GM12878 (cell line): ENCODE results near the gene CYTH3. TPM values are rescaled to one million over a fixed set of nuclear protein-coding genes. Genes with fewer than 3 reads are reported as not detected.

Source experiments
- ATAC-seq: fragments of 200-7000 bp; cut with Tn5 transposase; 3 replicates; pipeline ENCODE4 v1.9.1; 2020; ENCODE audit warnings: mild to moderate bottlenecking, moderate library complexity
- BruUV-seq: library from RNA; stranded (reverse); fragments of 400-500 nt; replicated peaks from 2 replicates; lab custom pipeline; 2021; lab: Mats Ljungman, UMichigan
- CTCF ChIA-PET: fragments of 300-600 bp; sonication (Branson Sonifier 250); formaldehyde crosslinking; extraction: SDS; loops from one replicate; lab custom pipeline; 2021; ENCODE audit warnings: inconsistent platforms; lab: Yijun Ruan, JAX
- POLR2A ChIA-PET: fragments of 350-600 bp; formaldehyde crosslinking; extraction: SDS; loops from one replicate; lab custom pipeline; 2021; ENCODE audit warnings: inconsistent platforms; lab: Charles Lee
- RAD21 ChIA-PET: fragments of 300-600 bp; sonication (Branson Sonifier 250); formaldehyde crosslinking; loops from one replicate; lab custom pipeline; 2023; ENCODE audit warnings: antibody characterized with exemption; ENCODE audit not compliant: unreplicated experiment; lab: Charles Lee
- SMC1A ChIA-PET: fragments of 300-600 bp; sonication (Branson Sonifier 250); formaldehyde crosslinking; loops from one replicate; lab custom pipeline; 2023; ENCODE audit not compliant: unreplicated experiment, uncharacterized antibody; lab: Charles Lee
- DNase-seq: peaks from one replicate; pipeline ENCODE4 v3.0.0-alpha.2; 2011; ENCODE audit warnings: low read depth, low spot score
- FAIRE-seq: peaks from 3 replicates; lab custom pipeline; 2011; peaks lifted over from hg19 to GRCh38; lab: Jason Lieb, UNC
- H2AFZ ChIP-seq: 2 replicates; pipeline ENCODE4 v1.6.0; 2011; ENCODE audit warnings: low read depth, low read length, control low read depth; ENCODE audit not compliant: control insufficient read depth
- H3K27ac ChIP-seq: 2 replicates; pipeline ENCODE4 v1.5.1; 2011; ENCODE audit warnings: control low read depth; ENCODE audit not compliant: control insufficient read depth, insufficient read depth
- H3K27me3 ChIP-seq, 2 experiments: replicated peaks in 1 of 2; 2 replicates each; pipeline versions ENCODE4 v1.6.0 to v1.6.1; 2011; ENCODE audit warnings: low read length in 1 of 2; ENCODE audit not compliant: control insufficient read depth in 2 of 2, insufficient read depth in 2 of 2
- H3K36me3 ChIP-seq, 2 experiments: 2 replicates each; pipeline ENCODE4 v1.5.1; 2011; ENCODE audit warnings: low read length in 1 of 2; ENCODE audit not compliant: control insufficient read depth in 2 of 2, insufficient read depth in 2 of 2
- H3K4me1 ChIP-seq: 2 replicates; pipeline ENCODE4 v1.6.1; 2011; ENCODE audit warnings: mild to moderate bottlenecking, low read length, moderate library complexity, mixed read lengths; ENCODE audit not compliant: control insufficient read depth, insufficient read depth
- H3K4me2 ChIP-seq: 2 replicates; pipeline ENCODE4 v1.6.0; 2011; ENCODE audit warnings: control low read depth; ENCODE audit not compliant: control insufficient read depth, insufficient read depth
- H3K4me3 ChIP-seq: fragments of 200-600 bp; sonication (generic); 2 replicates; pipeline ENCODE4 v1.5.1; 2016
- H3K79me2 ChIP-seq: 2 replicates; pipeline ENCODE4 v1.6.0; 2011; ENCODE audit warnings: low read length; ENCODE audit not compliant: control insufficient read depth, insufficient read depth
- H3K9ac ChIP-seq: 2 replicates; pipeline ENCODE4 v1.8.0; 2011; ENCODE audit warnings: low read length, control low read depth, mixed read lengths; ENCODE audit not compliant: control insufficient read depth, insufficient read depth
- H3K9me3 ChIP-seq: replicated peaks from 3 replicates; pipeline ENCODE4 v1.5.1; 2011; ENCODE audit warnings: mild to moderate bottlenecking, low read length; ENCODE audit not compliant: control insufficient read depth, insufficient read depth
- H4K20me1 ChIP-seq: 2 replicates; pipeline ENCODE4 v1.6.0; 2011; ENCODE audit not compliant: control insufficient read depth, insufficient read depth
- BRCA1 ChIP-seq: IDR thresholded peaks from 2 replicates; pipeline ENCODE4 v1.6.1; 2011; ENCODE audit warnings: low read depth, low read length, improper control_type of control experiment
- E2F8 ChIP-seq: fragments of 450-650 bp; IDR thresholded peaks from 2 replicates; pipeline ENCODE4 v1.6.1; 2018; ENCODE audit warnings: mild to moderate bottlenecking, low read depth, moderate library complexity; ENCODE audit not compliant: partially characterized antibody
- ELK1 ChIP-seq: IDR thresholded peaks from 2 replicates; pipeline ENCODE4 v1.6.1; 2012; ENCODE audit warnings: low read depth, low read length, improper control_type of control experiment
- ESRRA ChIP-seq: IDR thresholded peaks from 2 replicates; pipeline ENCODE4 v1.6.1; 2012; ENCODE audit warnings: mild to moderate bottlenecking, low read length, improper control_type of control experiment
- FOXK2 ChIP-seq: fragments of 450-650 bp; IDR thresholded peaks from 2 replicates; pipeline ENCODE4 v1.6.1; 2017; ENCODE audit warnings: mild to moderate bottlenecking, moderate library complexity
- KLF5 ChIP-seq: fragments of 450-650 bp; IDR thresholded peaks from 2 replicates; pipeline ENCODE4 v1.6.1; 2014; ENCODE audit warnings: mild to moderate bottlenecking; ENCODE audit not compliant: partially characterized antibody
- MTA3 ChIP-seq: IDR thresholded peaks from 2 replicates; pipeline ENCODE4 v1.6.1; 2012; ENCODE audit warnings: low read length, inconsistent platforms, borderline replicate concordance
- RELA ChIP-seq: fragments of 450-650 bp; IDR thresholded peaks from 2 replicates; pipeline ENCODE4 v1.8.0; 2014; ENCODE audit warnings: borderline replicate concordance; ENCODE audit not compliant: partially characterized antibody
- SKIL ChIP-seq: fragments of 450-650 bp; IDR thresholded peaks from 2 replicates; pipeline ENCODE4 v1.6.1; 2017; ENCODE audit warnings: mild to moderate bottlenecking, low read depth, inconsistent platforms; ENCODE audit not compliant: poor library complexity, severe bottlenecking
- SMAD1 ChIP-seq: fragments of 450-650 bp; IDR thresholded peaks from 2 replicates; pipeline ENCODE4 v1.6.1; 2018; ENCODE audit warnings: mild to moderate bottlenecking, low read depth; ENCODE audit not compliant: partially characterized antibody
- SUZ12 ChIP-seq: fragments of 200-600 bp; sonication (generic); IDR thresholded peaks from one replicate; pipeline ENCODE4 v1.6.1; 2018; ENCODE audit warnings: antibody characterized with exemption, mild to moderate bottlenecking; ENCODE audit not compliant: unreplicated experiment
- TCF3 ChIP-seq: IDR thresholded peaks from 2 replicates; pipeline ENCODE4 v1.6.1; 2012; ENCODE audit warnings: low read depth, mild to moderate bottlenecking, low read length, borderline replicate concordance; ENCODE audit not compliant: insufficient read depth
- ZNF592 ChIP-seq: fragments of 450-650 bp; IDR thresholded peaks from 2 replicates; pipeline ENCODE4 v1.6.1; 2017; ENCODE audit warnings: mild to moderate bottlenecking, moderate library complexity
- WGBS: methylation state at CpG from one replicate; pipeline ENCODE4 v1.1.6; 2016; ENCODE audit warnings: low lambda C conversion rate; ENCODE audit not compliant: insufficient replicate concordance, insufficient coverage; ENCODE audit errors: missing lambda C conversion rate; 5-methylcytosine and 5-hydroxymethylcytosine counted together
- in situ Hi-C: fragments of 300-500 bp; cut with MboI; formaldehyde crosslinking; loops from 9 replicates; pipeline ENCODE4 v1.14.3; 2018; ENCODE audit warnings: mixed read lengths
- intact Hi-C: fragments of 100-400 bp; cut with micrococcal nuclease; formaldehyde crosslinking; loops from one replicate; pipeline ENCODE4 v1.14.2; 2022; ENCODE audit not compliant: unreplicated experiment
- polyA plus RNA-seq, 11 experiments: library from polyadenylated mRNA; depleted of rRNA in 4 of 11; unstranded in 6 of 11; stranded (reverse) in 5 of 11; fragments of >200 nt; fragmentation: Nextera tagmentation in 4 of 11; fragmentation: Illumina TruSeq in 1 of 11; extraction: Ambion mirVana in 4 of 11; extraction: Trizol in 1 of 11; gene quantifications; 1 replicate in 1 of 11; 2 replicates in 10 of 11; pipeline versions ENCODE4 v1.2.1 to v1.2.3, GENCODE V29; 2011 to 2016; ENCODE audit warnings: inconsistent platforms in 2 of 11, missing spikeins in 2 of 11, low read depth in 1 of 11
- total RNA-seq, 4 experiments: library from RNA; depleted of rRNA in 3 of 4; stranded (reverse); fragments of >200 nt in 3 of 4; fragmentation: Illumina TruSeq in 1 of 4; extraction: Trizol in 1 of 4; gene quantifications; 2 replicates each; pipeline versions ENCODE4 v1.2.1 to v1.2.3, GENCODE V29; 2013 to 2021

CYTH3 gene
- total and polyA plus RNA-seq, 10 of the 15 experiments (the other 5 are each of a cell fraction or from before 2014, with no cell fraction given) = 0.45 to 28.2 (median 15.7) TPM

GRCh38 chr7:6158424-6159096 is 113.9 kb downstream of the CYTH3 start:
- in situ Hi-C loops (no loop called here), intact Hi-C loops (no loop called here)
- peaks cover 13% of the 10 kb centered on the region for H3K4me1 ChIP-seq
- CTCF ChIA-PET = no interaction called here
- WGBS = 97% methylated on average over 29 of the region's 29 CpGs
- H3K27ac ChIP-seq = no peak overlapping the region
- ATAC-seq = no peak
- no peaks in the 10 kb centered on the region for H4K20me1 ChIP-seq
- POLR2A ChIA-PET = no interaction called here
- FAIRE-seq = no peak
- H2AFZ ChIP-seq = no peak overlapping the region
- BruUV-seq = TSS peak; percentile 43
- H3K4me3 ChIP-seq = no peak overlapping the region
- H3K9me3 ChIP-seq = no peaks in the 10 kb centered on the region
- no peak for DNase-seq
- no peak overlapping the region for H3K9ac ChIP-seq
- no peak overlapping the region for H3K4me2 ChIP-seq
- SMC1A ChIA-PET = no interaction called here
- RAD21 ChIA-PET = no interaction called here
- peaks cover 1 to 24% of the 10 kb centered on the region in 2 experiments for H3K36me3 ChIP-seq
- no peaks in the 10 kb centered on the region for H3K27me3 ChIP-seq
- H3K79me2 ChIP-seq = no peaks in the 10 kb centered on the region
- TF ChIP-seq E2F8 = no peak
- TF ChIP-seq MTA3 = no peak
- TF ChIP-seq SKIL = no peak
- TF ChIP-seq RELA = no peak
- no peak for TF ChIP-seq TCF3
- no peak for TF ChIP-seq SMAD1
- no peak for TF ChIP-seq SUZ12
- TF ChIP-seq BRCA1 = no peak
- no peak for TF ChIP-seq ESRRA
- no peak for TF ChIP-seq FOXK2
- TF ChIP-seq KLF5 = no peak
- TF ChIP-seq ELK1 = no peak
- no peak for TF ChIP-seq ZNF592
